HG02642 (cell line): ENCODE data around the gene C2orf80.
"Not testable (repeated sequence)": the region's sequence is repeated elsewhere in the genome, so short reads cannot be mapped to it uniquely, and the experiment has no call there.

ENCODE experiments used
- ATAC-seq: cut with Tn5 transposase; IDR thresholded peaks from one replicate; pipeline ENCODE4 v1.9.1; 2021; ENCODE audit warnings: mild to moderate bottlenecking; ENCODE audit not compliant: unreplicated experiment, poor library complexity

The C2orf80 gene

DNA sequence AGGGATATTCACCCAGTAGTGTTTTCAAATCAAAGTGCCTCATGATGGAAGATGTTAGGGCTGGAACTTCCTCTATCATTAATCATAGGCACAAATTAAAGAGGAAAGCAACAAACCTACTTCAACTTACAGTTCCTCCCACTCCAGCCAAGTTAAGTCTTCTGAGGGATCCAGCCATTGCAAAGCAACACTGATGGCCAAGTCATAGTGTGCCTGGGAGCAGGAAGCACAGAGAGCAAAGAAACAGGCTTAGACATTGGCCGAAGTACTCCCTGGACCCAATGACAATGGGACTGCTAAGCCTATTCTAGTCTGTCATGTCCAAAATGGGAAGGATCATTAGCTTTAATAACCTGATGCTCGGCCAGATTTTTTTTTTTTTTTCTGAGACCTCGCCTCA lies 7.0 kb downstream of the C2orf80 start:
- no peak for ATAC-seq

DNA sequence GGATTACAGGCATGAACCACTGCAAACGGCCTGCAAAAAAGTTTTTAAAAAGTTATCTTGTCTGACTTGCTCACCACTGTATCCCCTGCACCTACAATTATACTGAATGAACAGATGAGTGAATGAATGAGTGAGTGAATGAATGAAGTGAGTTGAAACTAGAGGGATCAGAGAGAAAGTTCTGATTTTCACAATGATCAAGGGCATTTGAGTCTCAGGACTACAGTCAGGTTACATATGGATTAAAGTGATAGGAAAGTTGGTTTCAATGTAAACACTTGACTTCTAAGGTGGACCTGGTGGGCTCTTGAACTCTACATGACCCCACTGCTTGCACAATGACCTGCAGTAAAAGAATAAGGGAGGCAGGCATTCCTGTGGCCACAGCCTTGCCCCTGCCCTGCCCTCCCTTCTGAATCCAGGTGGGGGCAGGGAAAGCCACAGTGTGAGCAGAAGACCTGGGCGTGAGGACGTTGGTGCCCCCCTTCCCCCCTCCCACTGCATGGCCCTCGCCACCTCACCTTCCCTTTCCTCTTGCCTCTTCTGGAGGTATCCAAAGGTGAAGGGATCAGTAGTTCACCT lies 10.7 kb downstream of the C2orf80 start:
- ATAC-seq: no peak

DNA sequence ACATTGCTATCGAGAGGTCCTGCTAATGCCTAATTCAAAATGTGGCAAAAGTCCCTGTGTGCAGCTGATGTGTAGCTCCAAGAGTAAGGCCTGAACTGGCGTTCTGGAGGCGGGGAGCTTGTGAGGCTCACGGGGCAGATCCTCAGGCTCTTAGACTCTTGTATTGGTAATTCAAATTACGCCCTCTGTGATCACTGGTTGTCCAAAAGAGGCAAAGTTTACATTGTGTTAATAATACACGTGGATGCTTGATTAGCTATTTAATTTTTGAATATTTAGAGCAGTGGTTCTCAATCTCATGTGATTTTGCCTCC lies 14.0 kb downstream of the C2orf80 start:
- no peak for ATAC-seq

DNA sequence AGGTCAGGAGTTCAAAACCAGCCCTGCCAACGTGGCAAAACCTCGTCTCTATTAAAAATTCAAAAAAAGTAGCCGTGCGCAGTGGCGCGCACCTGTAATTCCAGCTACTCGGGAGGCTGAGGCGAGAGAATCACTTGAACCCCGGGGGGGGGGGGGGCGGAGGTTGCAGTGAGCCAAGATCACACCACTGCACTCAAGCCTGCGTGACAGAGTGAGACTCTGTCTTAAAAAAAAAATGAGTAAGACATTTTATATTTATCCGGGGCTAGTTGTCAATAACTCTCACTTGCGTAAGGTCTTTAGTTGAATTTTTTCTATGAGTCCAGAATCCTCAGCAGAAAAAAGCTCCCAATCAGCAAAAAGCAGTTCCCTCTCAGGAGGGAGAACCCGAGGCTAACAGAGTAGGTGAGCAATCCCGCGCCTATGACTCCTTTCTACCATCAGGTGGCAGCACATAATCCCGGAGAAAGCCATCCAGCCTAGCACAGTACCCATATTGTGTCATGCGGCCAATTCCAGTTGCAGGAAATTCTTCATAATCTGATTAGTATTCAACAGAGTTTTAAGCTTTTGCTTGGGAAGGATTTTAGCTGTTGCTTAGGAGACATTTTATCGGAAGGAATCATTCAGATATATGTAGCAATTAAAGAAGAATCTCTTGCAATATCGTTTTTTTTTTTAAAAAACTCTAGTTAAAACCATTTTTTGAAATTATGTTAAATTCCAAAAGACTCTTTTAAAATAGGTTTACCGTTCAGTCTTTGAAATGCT lies 14.6 kb downstream of the C2orf80 start:
- ATAC-seq: peak; percentile 99

DNA sequence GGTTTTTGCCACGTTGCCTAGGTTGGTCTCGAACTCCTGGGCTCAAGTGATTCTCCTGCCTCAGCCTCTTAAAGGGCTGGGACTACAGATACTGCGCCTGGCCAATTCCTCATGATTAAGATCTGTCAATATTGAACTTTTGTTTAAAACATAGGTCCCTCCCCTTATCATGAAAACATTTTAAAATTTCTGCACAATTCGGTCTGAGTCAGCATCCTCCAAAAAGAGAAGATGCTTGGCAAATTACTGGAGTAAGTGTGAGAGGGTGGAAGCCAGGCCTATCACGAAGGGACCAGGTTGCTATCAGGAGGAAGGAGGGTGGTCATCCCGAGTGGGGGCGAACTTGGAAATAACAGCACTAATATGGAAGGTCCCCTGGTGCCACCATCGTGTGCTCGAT lies 15.7 kb downstream of the C2orf80 start:
- ATAC-seq: no peak

GRCh38 chr2:208172125-208172524 lies 17.7 kb downstream of the C2orf80 start:
- ATAC-seq: no peak

DNA sequence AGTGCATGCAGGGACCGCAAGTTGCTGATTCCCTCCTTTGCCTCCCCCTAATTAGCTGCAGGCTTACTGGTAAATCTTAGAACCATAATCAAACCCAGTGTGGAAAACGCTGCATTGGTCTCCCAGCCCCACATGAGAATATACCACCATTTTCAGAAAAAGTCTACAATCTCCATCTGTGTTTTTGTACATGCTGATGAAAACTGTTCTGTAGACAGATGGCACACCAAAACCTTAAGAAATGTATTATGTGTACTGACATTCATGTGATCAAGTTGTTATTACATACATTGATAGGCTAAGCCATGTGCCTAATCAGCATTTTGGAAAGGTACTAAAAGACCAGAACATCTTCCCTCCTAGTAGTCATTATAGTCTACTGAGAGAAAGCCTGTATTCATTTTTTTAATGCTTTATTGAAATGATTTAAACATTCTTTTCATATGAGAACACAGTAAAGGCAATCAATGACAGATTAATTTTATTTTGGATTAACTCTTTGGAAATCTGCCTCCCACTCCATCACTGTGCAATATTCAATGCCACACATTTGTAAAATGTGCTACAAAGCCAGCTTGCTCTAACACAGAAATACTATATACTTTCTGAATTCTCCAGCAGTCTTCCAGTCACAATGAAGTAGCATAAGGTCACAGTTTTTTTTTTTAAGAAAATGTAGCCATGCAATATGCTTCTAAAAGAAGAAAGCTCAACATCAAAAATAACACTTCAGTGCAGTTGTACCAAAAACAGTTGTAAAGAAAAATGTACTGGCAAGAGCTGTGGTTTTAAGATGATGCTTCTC lies 24.7 kb downstream of the C2orf80 start:
- no peak for ATAC-seq

GRCh38 chr2:208163489-208163888 lies 26.3 kb downstream of the C2orf80 start, which contains the start of gene CRYGA:
TSS of gene CRYGA (minus strand) at chr2:208163589. CDS start at chr2:208163556, 33 bp downstream.
- ATAC-seq: no peak

DNA sequence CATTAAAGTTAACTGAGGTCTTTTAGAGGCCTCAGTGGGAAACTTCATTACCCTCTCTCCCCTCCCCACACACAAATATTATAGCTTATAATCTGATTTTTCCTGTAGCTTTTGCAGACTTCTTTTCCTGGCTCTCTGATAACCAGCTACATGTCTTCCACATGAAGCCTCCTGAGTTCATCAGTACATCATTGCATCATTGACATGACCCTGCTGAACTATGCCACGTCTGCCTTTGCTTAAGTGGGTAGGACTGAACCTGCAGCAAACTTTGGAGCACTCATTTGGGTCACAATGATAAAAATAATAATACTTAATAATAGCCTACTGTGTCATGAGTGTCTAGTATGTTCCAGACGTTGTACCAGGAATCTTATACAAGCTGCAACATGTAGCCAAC lies 33.4 kb downstream of the C2orf80 start:
- no peak for ATAC-seq

DNA sequence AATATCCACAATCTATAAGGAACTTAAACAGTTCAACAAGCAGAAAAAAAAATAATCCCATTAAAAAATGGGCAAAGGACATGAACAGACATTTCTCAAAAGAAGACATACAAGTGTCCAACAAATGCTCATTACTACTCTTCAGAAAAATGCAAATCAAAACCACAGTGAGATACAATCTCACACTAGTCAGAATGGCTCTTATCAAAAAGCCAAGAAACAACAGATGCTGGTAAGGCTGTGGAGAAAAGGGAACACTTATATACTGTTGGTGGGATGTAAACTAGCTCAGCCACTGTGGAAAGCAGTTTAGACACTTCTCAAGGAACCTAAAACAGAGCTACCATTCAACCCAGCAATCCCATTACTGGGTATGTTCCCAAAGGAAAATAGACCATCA lies 36.7 kb downstream of the C2orf80 start:
- no peak for ATAC-seq

GRCh38 chr2:208150956-208151355 lies 38.9 kb downstream of the C2orf80 start:
- no peak for ATAC-seq

DNA sequence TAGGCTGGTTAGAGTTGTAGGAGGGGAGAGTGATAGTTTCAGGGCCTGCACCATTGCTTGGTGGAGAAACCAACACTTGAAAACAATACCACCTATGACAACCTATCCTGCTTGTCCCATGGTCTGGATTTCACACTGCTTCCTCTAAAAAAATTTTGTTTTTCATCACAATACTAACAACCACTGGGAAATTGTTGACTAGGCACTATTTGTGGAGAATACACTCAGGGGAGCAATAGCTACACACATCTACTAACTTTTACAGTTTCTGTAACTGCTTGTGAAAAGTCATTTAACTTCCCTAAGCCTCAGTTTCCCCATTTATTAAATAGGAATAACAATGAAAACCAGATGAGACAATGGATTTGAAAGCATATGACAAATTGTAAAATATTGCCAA lies 39.7 kb downstream of the C2orf80 start:
- no peak for ATAC-seq

DNA sequence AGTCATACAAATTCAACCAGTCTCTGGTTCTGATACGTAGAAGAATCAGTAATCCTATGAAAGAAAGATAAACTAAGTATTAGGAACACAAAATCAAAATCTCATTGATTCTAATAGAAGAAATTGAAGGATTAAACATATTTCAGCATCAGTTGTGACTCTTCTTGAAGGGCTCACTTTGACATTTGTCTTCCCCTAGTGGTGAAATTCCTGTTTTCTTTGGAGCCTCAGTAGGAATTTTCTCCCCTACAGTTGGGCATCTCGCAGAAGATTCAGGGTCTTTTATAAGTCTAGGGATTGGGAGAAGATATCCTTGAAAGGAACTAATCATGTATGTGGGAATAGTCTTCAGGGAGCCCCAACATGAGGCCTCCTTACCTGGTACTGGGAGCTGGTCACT lies 41.0 kb downstream of the C2orf80 start:
- ATAC-seq: no peak

DNA sequence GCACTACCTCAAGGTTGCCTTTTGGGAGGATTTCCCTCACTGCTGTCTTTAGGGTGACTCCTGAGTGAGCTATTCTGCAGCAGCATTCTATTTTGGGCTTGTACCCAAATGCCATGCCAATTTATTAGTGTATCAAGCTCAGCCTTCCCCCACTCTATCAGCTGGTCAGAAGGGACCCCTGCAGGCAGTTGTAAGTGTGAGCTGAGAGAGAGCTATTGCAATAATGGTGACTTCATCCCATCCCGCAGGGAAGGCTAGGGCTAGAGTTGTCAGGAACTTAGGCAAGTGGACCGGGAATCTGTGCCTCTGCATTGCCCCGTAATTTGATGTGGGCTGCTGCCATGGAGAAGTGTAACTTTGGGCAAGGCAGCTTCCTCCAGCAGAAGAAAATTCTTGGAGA lies 42.1 kb downstream of the C2orf80 start:
- ATAC-seq: no peak

GRCh38 chr2:208147008-208147407 lies 42.8 kb downstream of the C2orf80 start:
- ATAC-seq: no peak

DNA sequence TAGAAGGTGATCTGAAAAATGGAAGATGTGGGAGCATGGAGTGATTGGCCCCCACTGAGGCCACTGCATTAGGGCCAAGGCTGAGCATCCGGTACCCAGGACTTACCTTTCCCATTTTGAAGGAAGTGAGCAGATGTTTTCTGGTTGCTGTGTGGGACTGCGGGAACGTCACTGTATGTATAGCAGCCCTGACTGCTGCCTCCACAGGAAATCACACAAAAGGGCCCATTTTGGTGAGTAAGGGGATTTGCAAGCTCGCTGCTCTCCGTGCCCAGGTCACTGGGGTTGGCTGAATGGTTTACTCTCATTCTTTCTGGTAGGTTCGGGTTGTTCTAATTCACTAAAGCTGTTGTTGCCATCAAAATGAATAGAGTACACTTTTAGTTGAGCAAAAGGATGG lies 43.8 kb downstream of the C2orf80 start, which contains the start of gene CRYGB:
TSS of gene CRYGB (minus strand) at position 153 of the 400 bp plus-strand sequence. CDS start at position 115, 38 bp downstream.
- ATAC-seq: no peak

DNA sequence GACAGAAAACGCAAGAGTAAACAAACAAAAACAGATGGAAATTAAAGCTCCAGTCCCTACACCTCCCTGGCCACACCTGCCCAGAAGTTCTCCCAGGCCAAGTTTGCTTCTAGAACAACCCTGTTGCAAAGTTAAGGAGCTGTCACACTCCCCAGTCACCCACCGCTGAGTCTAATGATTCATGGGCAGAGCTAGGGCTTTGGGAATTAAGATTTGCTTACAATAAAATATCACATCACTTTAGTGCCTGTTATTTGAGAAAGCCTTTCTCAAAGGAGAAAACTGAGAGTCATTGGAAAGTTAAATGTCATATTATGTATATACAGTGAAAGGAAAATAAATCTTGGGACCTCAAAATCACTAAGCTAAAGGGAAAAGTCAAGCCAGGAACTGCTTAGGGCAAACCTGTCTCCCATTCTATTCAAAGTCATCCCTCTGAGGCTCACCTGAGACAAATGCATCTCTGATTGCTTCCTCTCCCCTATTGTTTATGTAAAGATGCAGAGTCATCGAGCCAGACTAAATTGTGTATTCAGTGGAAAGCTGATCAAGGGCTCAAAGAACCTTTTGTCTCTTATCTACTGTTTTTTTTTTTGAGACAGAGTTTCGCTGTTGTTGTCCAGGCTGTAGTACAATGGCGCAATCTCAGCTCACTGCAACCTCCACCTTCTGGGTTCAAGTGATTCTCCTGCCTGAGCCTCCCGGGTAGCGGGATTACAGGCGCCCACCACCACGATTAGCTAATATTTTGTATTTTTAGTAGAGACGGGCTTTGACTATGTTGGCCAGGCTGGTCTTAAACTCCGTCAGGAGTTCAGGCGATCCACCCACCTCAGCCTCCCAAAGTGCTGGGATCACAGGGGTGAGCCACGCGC lies 46.7 kb downstream of the C2orf80 start:
- ATAC-seq: no peak

DNA sequence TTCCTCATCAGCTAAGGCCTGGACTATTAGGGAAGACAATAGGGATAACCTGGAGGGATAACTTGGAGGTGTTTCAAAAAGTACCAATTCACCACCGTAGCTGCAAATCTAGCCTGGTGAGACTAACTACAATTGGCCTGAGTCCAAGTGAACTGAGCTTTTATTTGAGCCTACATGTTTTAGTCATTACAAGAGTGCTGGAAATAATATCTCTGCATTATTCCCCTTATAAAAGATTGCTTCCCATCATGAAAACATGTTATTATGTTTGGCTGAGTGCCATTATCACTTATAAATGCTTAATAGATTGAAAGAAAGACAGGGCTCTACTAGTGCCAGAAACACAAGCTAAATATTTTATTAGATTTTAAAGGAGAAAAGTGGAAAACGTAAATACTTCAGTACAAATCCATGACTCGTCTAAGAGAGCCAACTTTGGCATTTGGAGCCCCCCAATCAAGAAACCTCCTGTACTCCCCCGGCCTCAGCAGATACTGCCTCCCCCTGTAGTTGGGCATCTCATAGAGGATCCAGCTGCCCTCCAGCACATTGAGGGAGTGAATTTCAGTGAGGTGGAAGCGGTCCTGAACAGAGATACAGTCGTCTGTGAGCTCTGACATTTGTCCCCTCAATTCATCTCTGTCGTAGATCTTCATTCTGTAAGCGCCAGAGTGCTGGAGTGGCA lies 47.4 kb downstream of the C2orf80 start:
- ATAC-seq: no peak

DNA sequence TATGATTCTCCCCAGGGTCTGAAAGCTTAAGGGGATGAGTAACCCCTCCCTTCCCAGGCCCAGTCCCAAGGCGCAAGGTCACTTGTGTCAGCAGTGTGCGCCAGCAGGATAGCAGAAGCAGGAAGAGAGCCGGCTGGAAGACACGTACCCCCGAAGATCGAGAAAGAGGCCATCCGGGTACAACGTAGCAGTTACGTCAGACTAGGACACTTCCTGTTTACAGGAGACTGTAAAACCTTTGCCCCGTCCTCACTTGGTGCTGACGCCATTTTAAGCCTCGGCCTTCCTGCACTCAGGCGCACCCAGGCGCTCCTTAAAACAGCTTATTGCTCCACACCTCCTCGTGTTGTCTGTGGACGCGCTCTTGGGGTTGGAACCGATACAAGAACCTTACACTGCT lies 50.4 kb downstream of the C2orf80 start:
- ATAC-seq: no peak

- not testable (repeated sequence) for ATAC-seq
These were observed 51.5 kb downstream of the C2orf80 start for GRCh38 chr2:208138334-208138733.
